GM18517 (cell line): Measurements from ENCODE around the gene JTB.

Experiments
- ATAC-seq: cut with Tn5 transposase; IDR thresholded peaks from one replicate; pipeline ENCODE4 v1.9.1; 2021; ENCODE audit warnings: mild to moderate bottlenecking, moderate library complexity; ENCODE audit not compliant: unreplicated experiment

Gene JTB

GRCh38 chr1:153956997-153957715 is 20.3 kb downstream of the JTB start:
- ATAC-seq: no peak

DNA sequence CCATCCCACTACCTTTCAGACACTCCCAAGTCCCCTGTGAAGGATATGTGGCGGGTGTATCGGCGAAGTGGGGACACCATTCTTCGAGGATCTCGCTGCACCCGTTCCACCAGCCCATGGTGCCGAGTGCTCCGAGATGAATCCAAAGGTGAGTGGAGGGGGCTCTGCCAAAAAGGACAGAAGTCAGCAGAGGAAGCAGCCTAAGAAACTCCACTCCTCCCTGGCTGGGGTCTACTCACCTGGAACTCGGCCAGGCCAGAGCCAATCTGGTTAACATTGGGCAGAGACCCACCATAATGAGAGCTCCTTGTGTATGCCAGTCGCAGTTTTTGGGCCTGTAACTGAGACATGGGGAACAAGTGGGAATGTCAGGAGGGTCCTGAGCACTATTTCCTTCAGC is 22.6 kb downstream of the JTB start:
- no peak for ATAC-seq

DNA sequence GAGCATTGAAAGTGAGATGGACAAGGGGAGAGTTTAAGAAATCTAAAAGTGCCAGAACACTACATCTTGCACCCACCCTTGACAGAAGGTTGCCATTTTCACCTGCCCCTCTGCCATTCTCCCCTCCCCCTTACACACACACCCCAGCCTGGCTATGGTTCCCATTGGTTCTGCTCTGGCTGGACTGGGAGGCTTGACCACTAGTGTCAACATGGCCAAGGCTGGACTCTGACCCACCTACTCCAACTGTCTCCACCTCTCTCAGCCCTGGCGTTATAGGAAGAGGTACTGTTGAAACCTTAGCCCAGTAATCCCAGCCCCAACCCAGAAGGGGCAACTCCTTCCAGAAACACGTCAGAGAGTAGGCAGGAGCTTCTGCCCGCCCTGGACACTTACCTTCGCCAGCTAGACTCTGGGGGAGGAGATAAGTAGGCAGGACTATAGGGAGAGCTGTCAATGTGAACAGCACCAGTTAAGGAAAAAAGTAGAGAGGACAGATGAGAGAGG is 23.6 kb downstream of the JTB start:
- no peak for ATAC-seq

DNA sequence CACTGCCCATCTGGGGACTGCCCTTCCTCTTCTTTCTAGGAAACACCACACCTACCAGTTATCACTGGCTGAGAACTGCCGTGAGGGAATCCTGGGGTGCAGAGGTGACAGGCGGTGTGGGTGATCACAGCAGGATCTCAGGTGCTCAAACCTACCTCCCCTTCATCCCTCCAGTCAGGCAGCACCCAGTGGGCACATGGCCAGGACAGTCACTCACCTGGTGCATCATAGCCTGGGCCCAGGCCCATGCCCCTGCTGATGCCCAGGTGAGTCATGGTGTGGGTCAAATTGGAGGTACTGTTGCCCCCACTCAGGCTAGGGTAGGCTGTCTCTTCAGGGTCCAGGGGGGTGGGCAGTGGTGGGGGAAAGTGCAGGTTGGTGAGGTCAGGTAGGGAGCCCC is 25.7 kb downstream of the JTB start:
- ATAC-seq: no peak

- ATAC-seq: no peak
These were observed 26.3 kb downstream of the JTB start for GRCh38 chr1:153951183-153951582.

- ATAC-seq: peak; percentile 43
These were observed 30.7 kb downstream of the JTB start, which contains the start of gene DENND4B for GRCh38 chr1:153946622-153947241. Gene DENND4B (minus strand): TSS chr1:153946718. CDS start chr1:153944374, 2,344 bp downstream.

GRCh38 chr1:153945795-153946621 is 31.5 kb downstream of the JTB start:
- ATAC-seq: peak; percentile 82

DNA sequence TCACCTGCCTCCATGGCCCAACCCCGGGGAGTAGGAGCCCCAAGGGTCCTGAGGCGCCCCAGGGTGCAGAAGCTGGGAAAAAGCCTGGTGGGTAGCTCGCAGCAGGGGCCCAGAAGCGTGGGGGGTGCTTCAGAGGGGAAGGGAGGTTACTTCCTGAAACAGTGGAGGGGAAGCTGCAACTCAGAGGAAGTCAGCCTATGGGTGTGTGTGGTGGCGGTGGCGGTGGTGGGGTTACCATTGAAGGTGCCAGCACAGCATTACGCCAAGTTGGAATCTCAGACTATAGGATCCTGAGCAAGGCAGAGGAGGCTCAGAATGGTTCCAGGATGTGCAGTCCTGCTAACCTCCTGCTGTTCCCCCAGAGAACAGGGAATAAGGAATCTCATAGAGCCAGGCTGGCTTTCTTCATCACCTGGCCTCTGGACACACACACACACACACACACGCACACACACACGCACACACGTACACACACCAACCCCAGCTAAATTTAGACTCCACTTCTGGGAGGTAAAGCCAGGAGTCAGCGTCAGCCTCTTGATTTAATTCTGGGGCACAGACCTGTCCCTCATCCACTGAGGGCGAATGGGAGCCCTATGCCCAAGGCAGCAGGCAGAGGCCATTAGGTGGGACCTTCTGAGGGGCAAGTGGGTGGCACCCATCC is 32.2 kb downstream of the JTB start:
- ATAC-seq: no peak

DNA sequence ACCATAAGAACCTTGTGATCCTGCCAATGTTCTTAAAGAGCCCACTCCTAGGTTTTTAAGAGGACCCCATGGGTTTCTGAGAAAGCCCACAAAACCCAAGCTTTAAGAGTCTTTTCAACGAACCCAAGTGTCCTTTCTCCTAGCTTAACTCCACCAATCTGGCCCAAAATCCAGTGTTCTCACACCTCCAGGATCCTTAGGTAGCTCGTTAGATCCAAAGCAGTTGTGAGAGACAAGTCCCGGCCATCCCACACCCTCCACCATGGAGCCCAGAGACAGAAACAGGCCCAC is 32.7 kb downstream of the JTB start:
- no peak for ATAC-seq

- ATAC-seq: no peak
These were observed 33.3 kb downstream of the JTB start for GRCh38 chr1:153944005-153944826.

DNA sequence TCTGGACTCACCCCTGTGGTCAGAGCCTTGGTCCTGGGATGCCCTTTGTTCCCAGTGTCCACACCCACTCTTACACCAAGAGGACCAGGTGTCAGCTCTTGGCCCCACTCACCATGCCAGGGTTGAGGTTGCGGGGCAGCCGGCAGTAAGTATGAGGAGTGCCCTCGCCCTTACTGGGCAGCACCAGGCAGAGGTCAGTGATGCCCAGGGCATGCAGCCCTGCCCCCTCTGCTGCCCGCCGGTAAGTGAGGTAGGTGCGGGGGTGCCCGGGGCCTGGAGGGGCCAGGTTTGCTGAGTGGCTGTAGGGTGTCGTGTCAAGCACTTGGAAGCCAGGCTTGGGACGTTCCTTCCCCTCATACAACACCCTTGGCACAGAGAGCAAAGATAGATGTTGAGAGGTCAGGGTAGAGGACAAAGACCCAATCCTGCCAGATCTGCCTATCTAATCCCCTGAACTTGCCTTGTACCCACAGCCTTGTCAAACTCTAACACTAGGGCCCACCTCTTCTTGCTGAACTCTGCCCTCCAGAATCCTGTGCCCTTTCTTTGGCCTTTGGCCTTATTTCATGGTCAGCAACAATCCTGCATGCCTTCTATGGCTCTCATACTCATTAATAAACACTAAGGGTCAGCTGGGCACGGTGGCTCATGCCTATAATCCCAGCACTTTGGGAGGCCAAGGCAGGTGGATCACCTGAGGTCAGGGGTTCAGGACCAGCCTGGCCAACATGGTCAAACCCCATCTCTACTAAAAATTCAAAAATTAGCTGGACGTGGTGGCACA is 34.5 kb downstream of the JTB start:
- no peak for ATAC-seq

DNA sequence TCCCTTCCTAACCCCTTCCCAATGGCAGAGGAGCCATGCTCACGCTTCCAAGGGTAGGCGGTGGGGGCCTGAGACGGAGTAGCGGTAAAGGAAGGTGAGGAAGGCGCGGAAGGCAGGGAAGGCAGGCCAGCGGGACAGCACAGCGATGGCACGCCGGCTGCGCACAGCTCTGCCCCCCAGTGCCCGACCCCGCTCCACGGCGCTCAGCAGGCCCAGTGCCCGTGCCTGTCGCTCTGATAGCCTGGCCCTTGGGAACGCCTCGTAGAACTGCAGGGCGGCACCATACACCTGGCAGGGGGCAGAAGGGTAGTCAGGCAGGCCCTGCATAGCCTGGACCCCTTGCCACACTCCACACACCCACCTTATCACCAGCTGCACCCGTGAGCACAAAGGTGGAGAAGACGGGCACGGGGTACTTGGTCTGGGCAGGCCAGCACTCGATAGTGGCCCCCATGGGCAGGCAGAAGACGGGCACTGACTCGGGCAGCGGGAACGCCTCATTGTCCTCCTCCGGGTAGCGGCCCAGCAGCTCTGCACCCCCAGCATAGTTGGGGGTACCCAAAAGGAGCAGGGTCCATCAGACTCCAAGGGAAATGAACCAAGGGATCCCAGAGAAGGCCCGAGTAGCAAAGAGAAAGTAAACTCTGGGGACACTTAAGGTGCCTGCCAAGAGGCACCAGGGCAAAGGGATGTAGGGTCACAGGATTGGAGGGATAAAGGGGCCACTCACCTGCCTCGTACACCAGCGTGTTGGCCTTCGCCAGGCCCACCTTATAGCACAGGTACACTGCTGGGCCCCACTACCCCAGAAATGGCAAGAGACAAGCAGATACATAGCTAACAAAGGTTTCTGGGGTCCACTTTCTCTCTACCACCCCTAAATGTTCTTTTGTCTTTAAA is 35.4 kb downstream of the JTB start:
- no peak for ATAC-seq

GRCh38 chr1:153940756-153941155 is 36.7 kb downstream of the JTB start:
- ATAC-seq: no peak

DNA sequence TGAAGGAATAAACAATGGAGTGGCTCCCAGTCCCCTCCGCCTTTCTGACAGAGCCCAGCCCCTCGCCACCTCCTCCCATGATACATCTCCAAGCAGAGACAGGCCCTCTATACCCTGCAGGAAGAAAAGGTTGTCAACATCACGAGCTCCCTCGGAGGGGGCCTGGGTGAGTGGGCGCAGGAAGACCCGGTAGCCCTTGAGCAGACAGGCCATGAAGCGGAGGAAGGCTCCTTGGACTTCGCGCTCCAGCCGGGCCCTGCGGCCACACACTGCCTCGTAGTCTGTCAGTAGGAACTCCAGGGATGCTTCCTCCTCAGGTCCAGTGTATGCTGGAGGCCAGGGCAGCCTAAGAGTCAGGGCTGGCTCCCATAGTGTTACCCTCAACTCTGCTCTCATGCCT is 38.0 kb downstream of the JTB start:
- ATAC-seq: no peak

DNA sequence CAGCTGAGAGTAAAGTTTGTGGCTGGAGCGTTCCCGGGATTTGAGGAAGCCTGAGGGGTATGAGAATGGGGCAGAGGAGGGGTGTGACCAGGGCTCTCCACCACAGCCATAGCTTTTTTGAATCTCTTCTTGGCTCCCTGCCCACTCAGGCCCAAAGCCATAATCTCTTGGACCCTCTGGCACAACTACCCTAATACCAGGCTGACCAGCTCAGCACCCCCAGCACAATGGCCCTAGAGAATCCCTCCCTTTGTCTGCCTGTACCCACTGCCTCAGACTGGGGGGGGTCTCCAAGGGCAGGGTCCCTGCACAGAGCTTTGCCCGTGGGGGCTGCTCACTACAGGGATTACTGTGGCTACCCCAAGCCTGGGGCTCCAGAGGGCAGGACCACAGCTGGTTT is 38.5 kb downstream of the JTB start:
- no peak for ATAC-seq

- no peak for ATAC-seq
These were observed 40.1 kb downstream of the JTB start for GRCh38 chr1:153937331-153937730.

DNA sequence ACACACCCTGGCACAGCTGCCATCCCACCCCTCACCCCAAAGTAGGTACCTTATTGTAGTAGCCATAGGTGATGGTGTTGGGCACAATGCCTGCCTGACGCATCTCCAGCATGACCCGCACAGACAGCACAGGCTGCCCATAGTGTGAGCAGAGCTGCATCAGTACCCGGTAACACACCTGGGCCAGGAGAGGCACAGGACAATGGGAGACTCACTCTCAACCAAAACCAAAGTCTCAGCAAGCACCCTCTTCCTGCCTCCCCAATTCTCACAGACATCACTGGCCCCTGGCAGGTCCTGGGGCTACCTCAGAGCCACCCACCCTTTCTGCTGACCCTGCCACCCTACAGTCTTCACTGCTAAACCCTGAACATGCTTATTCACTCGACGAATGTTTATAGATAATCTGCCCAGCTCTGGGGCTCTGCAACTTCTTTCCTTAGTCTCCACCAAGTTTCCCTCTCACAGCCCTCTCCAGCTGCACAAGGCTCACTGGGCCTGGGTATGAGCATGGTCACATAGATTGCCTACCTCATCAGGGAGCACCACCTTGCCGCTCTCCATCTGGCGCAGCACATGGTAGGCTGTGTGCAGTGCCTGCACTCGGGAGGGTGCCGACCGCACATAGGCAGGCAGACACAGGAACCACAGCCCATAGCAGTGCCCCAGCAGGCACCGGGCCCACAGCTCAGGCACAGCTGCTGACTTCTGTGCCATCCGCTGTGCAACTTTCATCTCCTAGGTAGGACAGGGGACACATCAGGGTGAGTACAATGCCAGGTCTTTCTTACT is 41.3 kb downstream of the JTB start:
- ATAC-seq: no peak

- no peak for ATAC-seq
These were observed 42.7 kb downstream of the JTB start for GRCh38 chr1:153934746-153935145.
